Suppressor macrophage treated with lipopolysaccharide for 4 hours (primary cell): ENCODE measurements around the gene RBM22.
A peak's percentile ranks its signal among the peaks of the same experiment; 100 is the strongest.
"Not testable (repeated sequence)": the region's sequence is repeated elsewhere in the genome, so short reads cannot be mapped to it uniquely, and the experiment has no call there.

Source experiments
- DNase-seq: peaks from one replicate; pipeline ENCODE4 v3.0.0-alpha.2; 2020

RBM22 gene

DNA sequence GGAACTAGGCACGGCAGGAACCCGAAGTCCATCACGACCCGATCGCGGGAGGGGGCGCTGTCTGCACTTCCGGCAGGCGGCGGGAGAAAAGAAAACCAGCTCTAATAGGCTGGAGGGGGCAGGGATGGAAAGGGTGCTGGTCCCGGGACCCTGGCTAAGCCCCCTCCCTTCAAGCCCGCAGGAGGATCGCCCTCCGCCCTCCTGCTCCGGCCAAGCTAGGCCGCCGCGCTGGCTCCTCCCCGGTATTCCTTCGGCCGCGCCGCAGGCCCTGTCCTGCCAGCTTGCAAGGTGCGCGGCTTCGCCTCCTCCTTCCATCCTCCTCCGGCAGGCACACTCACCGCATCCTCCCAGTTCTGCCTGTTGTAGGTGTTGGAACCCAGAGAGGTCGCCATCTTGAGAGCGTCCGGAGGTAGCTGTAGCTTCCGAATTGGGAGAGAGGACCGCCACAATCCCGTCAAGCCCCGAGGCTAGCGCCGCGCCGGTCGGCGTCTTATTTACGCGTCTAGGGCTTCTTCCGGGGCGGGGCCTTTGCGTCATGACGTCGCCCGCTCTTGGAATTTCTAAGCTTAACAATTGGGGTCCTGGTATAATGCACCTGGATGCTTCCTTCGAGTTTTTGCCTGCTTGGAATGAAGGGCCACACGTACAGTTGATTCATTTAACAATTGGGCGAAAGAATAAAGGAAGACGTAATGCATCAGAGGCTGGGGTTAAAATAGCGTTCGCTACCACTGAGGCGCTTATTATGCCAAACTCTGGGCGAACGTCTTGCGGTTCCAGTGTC, at the start of gene RBM22:
Gene RBM22 (minus strand): TSS at position 469 of the 784 bp plus-strand sequence. CDS start 77 bp downstream, at position 392.
- DNase-seq = peak; percentile 94

DNA sequence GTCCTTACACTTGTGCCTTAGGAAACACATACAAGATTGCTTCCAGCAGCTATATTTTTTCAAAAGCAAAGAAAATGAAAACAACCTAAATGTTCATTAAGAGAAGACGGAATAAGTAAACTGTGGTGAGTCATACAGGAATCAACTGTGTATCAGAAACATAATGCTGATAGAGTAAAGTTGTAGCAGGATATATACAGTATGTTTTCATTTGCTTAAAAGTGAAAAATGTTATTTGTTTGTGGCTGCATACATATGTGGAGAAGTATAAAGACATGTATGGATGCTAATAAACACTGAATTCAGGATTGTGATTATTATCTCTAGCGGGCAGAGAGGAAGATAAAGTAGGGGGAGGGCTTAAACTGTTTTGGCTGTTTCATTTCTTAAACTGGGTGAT, 49.6 kb upstream of the RBM22 start:
- no peak for DNase-seq

DNA sequence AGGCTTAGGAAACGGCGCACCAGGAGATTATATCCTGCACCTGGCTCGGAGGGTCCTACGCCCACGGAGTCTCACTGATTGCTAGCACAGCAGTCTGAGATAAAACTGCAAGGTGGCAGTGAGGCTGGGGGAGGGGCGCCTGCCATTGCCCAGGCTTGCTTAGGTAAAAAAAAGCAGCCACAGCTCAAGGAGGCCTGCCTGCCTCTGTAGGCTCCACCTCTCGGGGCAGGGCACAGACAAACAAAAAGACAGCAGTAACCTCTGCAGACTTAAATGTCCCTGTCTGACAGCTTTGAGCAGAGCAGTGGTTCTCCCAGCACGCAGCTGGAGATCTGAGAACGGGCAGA, 42.3 kb upstream of the RBM22 start:
- DNase-seq = not testable (repeated sequence)

DNA sequence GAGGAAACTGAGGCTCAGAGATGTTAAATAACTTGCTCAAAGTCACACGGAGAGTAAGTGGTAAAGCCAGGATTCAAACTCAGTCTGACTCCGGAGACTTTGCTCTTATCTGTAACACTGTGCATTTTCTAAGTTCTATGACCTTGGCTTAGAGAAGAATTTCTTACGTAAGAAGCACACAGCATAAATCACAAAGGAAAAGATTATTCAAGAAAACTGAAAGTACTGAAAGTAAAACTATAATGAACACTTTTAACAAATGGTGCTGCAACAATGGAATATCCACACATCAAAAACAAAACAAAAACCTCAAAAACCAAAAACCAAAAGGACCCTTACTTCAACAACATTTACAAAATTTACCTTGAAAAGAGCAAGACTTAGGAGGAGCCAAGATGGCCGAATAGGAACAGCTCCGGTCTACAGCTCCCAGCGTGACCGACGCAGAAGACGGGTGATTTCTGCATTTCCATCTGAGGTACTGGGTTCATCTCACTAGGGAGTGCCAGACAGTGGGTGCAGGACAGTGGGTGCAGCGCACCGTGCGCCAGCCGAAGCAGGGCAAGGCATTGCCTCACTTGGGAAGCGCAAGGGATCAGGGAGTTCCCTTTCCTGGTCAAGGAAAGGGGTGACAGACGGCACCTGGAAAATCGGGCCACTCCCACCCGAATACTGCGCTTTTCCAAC, 41.7 kb upstream of the RBM22 start:
- peak; percentile 79 for DNase-seq

DNA sequence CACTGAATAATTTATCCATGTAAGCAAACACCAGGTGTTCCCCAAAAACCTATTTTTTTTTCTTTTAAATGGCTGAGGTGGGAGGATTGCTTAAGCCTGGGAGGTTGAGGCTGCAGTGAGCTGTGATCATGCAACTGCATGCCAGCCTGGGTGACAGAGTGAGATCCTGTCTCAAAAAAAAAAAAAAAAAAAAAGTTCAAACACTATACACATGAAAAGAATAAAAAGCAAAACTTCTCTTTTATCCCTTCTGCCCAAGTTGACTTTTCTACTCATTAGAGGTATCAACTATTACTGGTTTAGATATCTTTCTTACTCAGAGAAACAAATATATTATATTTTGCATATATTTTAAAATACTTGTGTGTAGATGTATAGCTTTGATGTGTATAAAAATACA, 40.1 kb upstream of the RBM22 start:
- no peak for DNase-seq

DNA sequence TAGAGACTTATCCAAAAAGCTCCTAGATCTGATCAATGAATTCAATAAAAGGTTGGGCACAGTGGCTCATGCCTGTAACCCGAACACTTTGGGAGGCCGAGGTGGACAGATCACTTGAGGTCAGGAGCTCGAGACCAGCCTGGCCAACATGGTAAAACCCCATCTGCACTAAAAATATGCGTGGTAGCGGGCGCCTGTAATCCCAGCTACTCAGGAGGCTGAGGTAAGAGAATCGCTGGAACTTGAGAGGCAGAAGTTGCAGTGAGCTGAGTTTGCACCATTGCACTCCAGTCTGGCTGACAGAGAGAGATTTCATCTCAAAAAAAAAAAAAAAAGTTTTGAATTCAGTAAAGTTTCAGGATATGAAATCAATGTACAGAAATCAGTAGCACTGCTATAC, 38.0 kb upstream of the RBM22 start:
- DNase-seq = no peak

DNA sequence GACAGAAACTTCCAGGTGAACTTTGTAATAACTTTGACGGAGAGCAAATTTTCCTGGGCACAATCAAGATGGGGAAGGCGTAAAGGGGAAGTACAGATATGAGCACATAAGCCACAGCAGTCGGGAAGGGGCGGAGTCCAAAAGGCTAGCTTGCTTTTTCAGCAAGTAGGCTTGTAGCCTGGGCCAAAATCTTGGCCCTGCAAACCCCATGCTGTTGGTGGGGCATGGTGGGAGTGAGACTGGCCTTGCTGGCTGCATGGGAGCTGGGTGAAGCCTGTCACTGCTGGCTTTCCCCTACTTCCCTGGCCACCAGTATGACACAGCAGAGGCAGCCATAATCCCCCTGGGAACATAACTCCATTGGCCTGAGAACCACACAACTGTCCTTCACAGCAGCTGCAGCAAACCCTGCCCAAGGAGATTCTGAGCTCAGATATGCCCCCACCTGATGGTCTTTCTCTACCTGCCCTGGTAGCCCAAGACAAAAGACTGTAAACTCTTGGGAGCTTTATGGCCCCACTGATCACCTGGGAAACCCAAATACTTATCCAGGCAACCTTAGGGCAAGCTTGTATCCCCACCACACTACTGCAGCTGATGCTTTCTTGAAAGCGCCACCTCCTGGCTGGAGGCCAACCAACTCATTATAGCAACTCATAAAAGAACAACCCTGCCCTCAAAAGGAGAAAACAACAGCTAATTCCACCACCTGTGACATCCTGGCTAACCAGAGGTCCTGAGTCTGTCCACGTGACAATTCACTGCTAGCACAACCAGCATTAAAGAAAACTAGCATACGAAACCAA, 33.9 kb upstream of the RBM22 start:
- peak; percentile 91 for DNase-seq

DNA sequence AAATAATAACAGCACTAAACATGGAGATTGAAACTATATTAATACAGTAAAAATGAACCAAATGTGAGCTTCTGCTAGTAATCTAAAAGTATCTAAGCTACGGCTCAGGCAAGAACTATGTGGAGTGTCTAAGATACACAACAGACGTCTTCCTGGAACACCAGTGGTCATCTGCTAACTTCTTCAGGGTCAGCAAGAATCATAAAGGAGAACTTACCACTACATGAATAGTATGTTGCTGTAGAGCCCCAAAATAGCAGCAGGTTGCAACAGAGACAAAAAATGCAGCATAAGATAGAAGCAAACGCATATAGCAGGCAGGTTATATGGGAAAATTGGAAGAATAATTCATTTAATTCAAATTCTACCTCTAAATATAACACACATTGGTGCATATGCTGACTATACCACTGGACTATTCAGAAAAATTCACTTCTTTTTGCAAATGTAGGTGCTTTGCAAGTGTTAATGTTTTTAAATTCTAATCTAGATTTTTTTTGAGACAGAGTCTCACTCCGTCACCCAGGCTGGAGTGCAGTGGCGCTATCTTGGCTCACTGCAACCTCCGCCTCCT, 30.9 kb upstream of the RBM22 start:
- DNase-seq = peak; percentile 66

DNA sequence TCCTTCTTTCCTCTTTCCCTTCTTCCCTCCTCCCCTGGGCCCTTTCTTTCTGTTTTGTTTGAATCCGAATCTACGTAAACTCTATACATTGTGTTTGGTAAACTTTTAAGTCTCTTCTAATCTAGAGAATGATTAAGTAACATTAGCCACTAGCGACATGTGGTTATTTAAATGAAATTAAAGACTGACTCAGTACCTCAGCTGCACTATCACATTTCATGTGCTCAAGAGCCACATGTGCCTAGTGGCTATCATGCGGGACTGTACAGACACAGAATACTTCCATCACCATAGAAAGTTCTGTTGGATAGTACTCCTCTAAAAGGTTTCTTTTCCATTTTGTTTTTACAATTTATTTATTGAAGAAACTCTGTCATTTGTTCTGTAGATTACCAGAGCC, 29.0 kb upstream of the RBM22 start:
- DNase-seq = peak; percentile 16

DNA sequence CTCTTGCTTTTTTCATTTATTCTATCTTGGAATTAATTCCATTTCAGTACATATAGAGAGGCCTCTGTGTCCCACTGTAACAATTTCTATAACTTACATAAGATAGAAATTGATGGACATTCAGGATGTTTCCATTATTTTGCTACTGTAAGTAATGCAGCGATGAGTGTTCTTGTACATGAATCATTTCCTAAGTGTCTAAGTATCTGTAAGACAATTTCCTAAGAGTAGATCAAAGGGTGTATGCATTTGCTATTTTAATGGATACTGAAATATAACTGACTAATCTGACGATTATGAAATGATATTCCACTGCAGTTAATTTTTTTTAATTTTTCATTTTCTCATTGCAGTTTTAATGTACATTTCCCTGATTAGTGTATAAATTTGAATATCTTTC, 23.0 kb upstream of the RBM22 start:
- peak; percentile 27 for DNase-seq

DNA sequence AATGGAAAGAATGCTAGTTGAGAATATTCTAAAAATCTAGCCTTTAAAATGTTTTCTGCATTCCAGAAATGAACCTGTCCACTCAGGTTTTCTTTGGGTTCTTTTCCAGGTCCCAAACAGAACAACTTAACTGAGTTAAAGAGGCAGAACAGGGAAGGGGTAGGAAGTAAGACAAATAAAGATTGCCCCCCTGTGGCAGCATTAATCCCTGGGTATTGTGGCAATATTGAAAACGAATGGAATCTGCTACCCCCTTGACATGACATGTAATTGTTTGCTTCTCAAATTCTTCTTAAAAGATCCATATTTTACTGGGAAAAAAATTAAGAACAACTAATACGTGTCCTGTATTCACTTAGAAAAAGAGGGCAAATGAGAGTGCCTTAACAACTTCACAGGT, 9.3 kb upstream of the RBM22 start:
- DNase-seq = peak; percentile 11

DNA sequence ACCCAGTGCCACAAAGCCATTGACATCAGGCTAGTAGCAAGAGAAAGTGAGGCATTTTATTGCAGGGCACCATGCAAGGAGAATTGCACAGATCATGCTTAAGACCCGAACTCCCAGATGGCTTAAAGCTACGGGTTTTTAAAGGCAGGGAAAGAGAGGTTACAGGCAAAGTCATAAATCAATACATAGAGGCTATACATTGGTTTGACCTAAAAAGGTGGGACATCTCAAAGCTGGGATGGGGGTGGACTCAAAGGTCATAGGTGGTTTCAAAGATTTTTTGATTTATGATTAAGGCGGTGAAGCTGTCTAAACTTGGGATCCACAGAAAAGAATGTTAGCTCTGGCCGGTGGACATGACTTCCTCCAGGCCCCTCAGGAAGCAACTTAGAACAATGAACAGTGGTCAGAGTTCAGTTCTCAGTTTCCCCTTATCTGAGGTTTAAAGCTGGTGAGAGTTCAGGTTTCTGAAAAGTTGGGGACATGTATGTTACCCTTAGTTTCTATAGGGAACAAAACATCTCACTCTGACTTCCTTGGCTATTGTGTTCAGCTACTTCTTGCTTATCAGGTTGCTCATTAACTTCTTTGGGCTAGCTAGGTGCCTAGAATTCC, 6.0 kb upstream of the RBM22 start:
- no peak for DNase-seq

DNA sequence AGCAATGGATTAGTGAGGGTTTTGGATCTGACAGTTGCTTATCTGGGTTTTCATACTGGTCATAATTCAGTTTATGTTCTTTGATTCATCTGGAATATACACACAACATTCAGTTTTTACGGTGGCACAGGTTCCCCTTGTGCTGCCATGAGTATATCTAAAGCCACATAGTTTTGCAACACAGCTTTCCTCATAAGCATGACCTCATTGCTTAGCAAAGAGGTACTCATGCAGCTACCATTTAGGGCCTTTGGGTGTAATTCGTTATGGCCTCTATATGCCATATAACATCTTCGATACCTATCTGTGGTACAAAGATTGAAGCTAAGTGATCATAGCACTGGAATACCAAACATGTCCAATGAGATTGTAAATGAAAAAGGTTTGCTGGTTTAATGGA, 2.9 kb upstream of the RBM22 start:
- DNase-seq = peak; percentile 74

DNA sequence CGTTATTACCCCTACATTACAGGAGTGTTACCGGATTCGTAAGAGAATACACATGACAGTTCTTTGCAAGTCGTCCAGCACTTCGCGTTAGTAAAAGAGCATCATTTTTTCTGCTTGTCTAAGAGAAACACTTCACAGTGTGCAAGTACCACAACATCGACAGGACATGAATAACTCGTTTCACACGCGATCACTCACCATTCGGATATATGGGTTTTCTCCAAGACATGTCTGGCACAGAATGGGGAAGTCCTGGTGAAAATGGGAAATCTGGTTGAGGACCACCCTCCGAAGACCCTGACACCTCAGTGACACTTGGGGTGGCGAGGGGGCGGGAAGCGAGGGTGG, 642 bp downstream of the RBM22 start:
- DNase-seq = no peak

DNA sequence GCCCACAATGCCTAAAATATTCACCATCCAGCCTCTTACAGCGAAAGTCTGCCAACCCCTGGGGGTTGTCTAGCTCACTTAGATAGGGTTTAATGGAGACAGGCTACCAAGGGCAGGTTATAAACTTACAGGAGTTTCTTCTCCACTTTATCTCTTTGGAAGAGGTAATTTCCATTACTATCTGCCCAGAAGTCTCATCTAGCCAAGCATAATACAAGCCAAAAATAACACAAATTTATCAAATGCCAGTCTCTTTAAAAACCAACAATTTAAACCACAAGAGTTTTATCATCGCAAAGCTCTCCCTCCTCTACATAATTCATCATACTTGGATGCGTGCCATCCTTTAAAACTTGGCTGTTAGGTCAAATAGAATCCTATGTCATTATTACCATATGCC, 6.2 kb downstream of the RBM22 start:
- DNase-seq = no peak

DNA sequence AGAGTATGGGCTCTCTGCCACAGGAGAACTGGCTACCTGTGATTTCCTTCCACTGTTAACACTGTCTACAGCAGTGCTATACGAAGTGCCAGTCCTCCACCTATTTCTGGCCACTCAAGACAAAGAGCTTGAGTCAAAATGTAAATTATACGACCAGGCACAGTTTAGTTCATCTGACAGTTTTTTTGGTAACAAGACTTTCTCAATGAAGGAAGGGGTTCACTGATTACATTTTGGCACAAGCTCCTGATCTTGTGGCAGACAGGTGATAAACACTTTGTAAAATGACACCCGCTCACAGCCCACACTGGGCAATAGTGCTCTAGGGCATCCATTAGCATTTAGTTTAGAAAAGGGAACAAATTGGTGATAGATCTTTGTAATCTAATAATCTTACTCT, 8.6 kb downstream of the RBM22 start:
- no peak for DNase-seq

DNA sequence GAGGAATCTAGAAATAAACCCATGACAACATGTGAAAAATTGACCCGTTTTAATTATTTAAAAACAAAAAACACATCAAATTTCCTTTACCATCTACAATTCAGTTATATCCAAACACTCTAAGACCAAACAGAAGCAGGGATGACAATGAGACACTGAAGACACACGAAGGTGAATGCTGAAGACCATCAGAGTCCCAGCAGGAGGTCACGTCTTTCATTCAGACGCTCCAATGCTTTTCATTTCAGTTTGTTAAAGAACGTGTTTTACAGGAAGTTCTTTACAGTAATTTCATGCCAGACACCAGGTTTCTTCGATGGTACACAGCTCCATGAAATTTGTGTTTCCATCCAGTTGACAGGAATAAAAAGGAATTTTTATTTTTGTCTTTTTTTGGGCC, 10.1 kb downstream of the RBM22 start:
- DNase-seq = no peak

DNA sequence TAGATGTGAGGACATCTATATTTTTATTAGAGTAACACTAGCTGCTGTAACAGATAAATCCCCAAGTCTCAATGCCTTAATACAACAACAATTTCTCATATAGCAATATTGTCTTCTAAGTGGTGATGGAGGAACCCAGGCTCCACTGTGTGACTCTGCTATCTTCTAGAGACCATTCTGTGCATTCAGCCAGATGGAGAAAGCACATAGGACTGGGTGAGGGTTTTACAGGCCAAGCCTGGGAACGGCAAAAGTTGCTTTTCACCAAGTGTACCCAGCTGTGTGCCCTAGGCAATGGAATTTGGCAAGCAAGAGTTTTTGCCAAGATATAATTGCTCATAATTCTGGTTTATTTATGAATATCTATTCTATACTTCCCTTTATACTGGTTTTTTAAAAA, 11.7 kb downstream of the RBM22 start:
- DNase-seq = no peak

DNA sequence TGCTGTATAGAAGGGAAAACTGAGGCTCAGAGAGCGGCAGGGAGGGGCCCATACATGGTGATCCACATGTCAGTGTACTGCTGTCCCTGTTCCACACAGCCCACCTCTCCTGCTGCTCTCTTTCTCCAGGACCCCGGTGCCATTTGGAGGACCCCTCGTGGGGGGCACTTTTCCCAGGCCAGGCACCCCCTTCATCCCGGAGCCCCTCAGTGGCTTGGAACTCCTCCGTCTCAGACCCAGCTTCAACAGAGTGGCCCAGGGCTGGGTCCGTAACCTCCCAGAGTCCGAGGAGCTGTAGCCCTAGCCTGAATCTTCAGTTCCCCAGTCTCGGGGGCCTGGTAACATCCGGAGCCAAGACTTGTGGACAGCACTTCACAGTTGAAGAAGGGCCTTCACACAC, 24.3 kb downstream of the RBM22 start:
- no peak for DNase-seq

DNA sequence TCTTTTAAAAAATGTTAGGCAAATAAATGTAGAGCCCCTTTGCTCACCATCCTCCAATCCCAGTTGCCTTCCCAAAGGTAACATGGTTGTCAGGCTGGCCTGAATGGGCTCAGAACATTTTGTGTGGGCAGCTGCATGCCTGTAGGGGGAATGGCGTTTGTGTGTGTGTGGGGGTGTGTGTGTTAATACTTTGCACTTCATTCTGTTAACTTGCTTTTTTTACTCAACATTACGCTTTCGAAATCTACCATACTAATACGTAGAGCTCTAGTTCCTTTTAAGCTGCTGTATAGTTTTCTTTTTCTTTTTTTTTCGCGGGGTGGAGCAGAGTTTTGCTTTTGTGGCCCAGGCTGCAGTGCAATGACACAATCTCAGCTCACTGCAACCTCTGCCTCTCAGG, 25.8 kb downstream of the RBM22 start:
- peak; percentile 60 for DNase-seq

DNA sequence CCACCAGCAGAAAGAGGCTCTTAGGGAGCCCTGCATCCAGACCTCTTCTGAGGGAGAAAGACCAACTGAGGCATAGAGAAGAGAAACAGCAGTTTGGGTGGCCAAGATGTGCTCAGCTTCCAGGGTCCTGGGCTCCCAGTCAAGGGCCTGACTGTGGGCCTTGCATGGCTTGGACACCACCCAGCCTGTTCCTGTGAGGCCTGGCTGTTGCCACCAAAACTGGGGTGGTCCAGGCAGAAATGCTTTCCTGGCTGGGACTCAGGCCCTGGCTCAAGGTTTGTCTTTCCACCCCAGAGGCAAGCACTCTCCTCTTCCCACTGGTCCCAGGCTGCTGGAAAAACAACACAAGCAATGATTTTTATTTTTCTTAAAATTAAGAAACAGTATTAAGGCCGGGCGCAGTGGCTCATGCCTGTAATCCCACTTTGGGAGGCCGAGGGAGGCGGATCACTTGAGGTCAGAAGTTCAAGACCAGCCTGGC, 26.5 kb downstream of the RBM22 start:
- no peak for DNase-seq

DNA sequence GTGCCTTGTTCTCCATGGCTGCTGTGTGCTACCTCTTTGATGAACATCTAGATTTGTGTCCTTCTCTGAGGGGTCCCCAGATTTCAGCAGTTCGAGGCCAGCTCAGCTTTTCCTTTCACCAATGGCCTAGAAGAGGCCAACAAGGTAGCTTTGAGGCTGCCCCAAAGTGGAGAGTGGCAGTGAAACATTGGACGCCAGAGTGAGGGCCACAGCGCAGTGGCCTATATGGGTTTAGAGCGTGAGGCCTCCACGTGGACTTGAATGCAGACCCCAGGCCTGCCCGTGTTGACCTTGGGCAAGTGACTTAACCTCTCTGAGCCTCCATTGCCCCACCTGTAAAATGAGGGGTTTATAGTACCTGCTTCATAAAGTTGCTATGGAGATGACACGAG, 28.0 kb downstream of the RBM22 start:
- no peak for DNase-seq
